Endothelial cell (in vitro differentiated cells): ENCODE results near the gene SRBD1. TPM values are rescaled to one million over a fixed set of nuclear protein-coding genes. Genes with fewer than 3 reads are reported as not detected.

Experiments
- DNase-seq: peaks from one replicate; pipeline ENCODE4 v3.0.0; 2021; ENCODE audit warnings: low spot score
- H3K27ac Mint-ChIP-seq: one replicate; pipeline ENCODE4 v1.8.0; 2021; ENCODE audit warnings: mixed read lengths, inconsistent platforms; ENCODE audit not compliant: unreplicated experiment
- H3K27me3 Mint-ChIP-seq: one replicate; pipeline ENCODE4 v1.8.0; 2021; ENCODE audit warnings: mild to moderate bottlenecking, moderate library complexity, mixed read lengths, inconsistent platforms; ENCODE audit not compliant: unreplicated experiment
- H3K36me3 Mint-ChIP-seq: one replicate; pipeline ENCODE4 v1.8.0; 2021; ENCODE audit warnings: mild to moderate bottlenecking, low read depth, mixed read lengths, inconsistent platforms; ENCODE audit not compliant: unreplicated experiment
- H3K4me1 Mint-ChIP-seq: one replicate; pipeline ENCODE4 v1.8.0; 2021; ENCODE audit warnings: mild to moderate bottlenecking, mixed read lengths, inconsistent platforms; ENCODE audit not compliant: unreplicated experiment
- H3K4me3 Mint-ChIP-seq: one replicate; pipeline ENCODE4 v1.8.0; 2021; ENCODE audit warnings: mild to moderate bottlenecking, mixed read lengths, inconsistent platforms; ENCODE audit not compliant: unreplicated experiment
- H3K9me3 Mint-ChIP-seq: one replicate; pipeline ENCODE4 v1.8.0; 2021; ENCODE audit warnings: mixed read lengths, inconsistent platforms; ENCODE audit not compliant: unreplicated experiment
- total RNA-seq: library from RNA; stranded (reverse); fragmentation: NEBNext Ultra II Directional; extraction: Animal tissue kit (Norgen Biotek cat#: 25700); gene quantifications from one replicate; pipeline ENCODE4 v1.2.1, GENCODE V29; 2021; ENCODE audit not compliant: unreplicated experiment
- TF ChIP-seq, protein P1 (sequence below): fragments of 200-600 bp; sonication (generic); IDR thresholded peaks from one replicate; pipeline ENCODE4 v1.5.0; 2021; ENCODE audit warnings: antibody characterized with exemption; ENCODE audit not compliant: unreplicated experiment

The SRBD1 gene
- total RNA-seq, 1 donor from 2014 or later = 18.2 TPM

DNA sequence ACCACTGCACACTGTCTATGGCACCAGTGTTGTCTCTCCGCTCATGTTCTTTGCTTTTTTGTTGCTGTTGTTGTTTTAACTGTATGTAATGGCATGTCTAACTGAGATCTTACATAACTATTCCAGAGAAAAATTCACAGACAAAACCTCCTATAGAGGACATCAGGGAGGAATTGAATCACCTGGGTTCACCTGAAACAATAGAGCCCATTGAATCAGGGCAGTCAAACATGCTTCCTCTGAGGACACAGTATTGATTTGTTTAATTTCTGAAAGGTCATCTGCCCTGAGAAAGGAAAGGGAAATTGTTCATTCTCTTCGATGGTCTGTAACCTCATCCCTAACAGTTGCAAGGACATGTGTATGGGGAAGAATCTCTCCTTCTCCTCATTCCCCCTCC is 237.5 kb downstream of the SRBD1 start:
- DNase-seq = no peak
- H3K27ac Mint-ChIP-seq = no peak overlapping the region
- H3K36me3 Mint-ChIP-seq = no peaks in the 10 kb centered on the region
- H3K4me1 Mint-ChIP-seq = peaks cover 11% of the 10 kb centered on the region
- H3K4me3 Mint-ChIP-seq = no peak overlapping the region
- H3K27me3 Mint-ChIP-seq = no peaks in the 10 kb centered on the region
- TF ChIP-seq, protein P1, sequence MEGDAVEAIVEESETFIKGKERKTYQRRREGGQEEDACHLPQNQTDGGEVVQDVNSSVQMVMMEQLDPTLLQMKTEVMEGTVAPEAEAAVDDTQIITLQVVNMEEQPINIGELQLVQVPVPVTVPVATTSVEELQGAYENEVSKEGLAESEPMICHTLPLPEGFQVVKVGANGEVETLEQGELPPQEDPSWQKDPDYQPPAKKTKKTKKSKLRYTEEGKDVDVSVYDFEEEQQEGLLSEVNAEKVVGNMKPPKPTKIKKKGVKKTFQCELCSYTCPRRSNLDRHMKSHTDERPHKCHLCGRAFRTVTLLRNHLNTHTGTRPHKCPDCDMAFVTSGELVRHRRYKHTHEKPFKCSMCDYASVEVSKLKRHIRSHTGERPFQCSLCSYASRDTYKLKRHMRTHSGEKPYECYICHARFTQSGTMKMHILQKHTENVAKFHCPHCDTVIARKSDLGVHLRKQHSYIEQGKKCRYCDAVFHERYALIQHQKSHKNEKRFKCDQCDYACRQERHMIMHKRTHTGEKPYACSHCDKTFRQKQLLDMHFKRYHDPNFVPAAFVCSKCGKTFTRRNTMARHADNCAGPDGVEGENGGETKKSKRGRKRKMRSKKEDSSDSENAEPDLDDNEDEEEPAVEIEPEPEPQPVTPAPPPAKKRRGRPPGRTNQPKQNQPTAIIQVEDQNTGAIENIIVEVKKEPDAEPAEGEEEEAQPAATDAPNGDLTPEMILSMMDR = no peak
- no peaks in the 10 kb centered on the region for H3K9me3 Mint-ChIP-seq

GRCh38 chr2:45370369-45370768 is 240.7 kb downstream of the SRBD1 start:
- Mint-ChIP-seq H3K36me3 (no peaks in the 10 kb centered on the region), H3K4me3 (no peak overlapping the region), H3K9me3 (no peaks in the 10 kb centered on the region), H3K27ac (no peak overlapping the region), H3K27me3 (no peaks in the 10 kb centered on the region), H3K4me1 (peaks cover 11% of the 10 kb centered on the region)
- TF ChIP-seq, protein P1 = no peak
- no peak for DNase-seq

- Mint-ChIP-seq H3K9me3 (no peaks in the 10 kb centered on the region), H3K4me3 (no peak overlapping the region), H3K36me3 (no peaks in the 10 kb centered on the region), H3K27ac (no peak overlapping the region), H3K27me3 (no peaks in the 10 kb centered on the region), H3K4me1 (peaks cover 6% of the 10 kb centered on the region)
- no peak for DNase-seq
- TF ChIP-seq, protein P1 = no peak
Measured at GRCh38 chr2:45368792-45369191, 242.3 kb downstream of the SRBD1 start.

- no peaks in the 10 kb centered on the region for H3K36me3 Mint-ChIP-seq
- H3K4me1 Mint-ChIP-seq = no peaks in the 10 kb centered on the region
- TF ChIP-seq, protein P1 = no peak
- peaks cover 5% of the 10 kb centered on the region for H3K27me3 Mint-ChIP-seq
- H3K27ac Mint-ChIP-seq = no peak overlapping the region
- no peak overlapping the region for H3K4me3 Mint-ChIP-seq
- H3K9me3 Mint-ChIP-seq = no peaks in the 10 kb centered on the region
- DNase-seq = no peak
Measured at GRCh38 chr2:45361666-45362065, 249.4 kb downstream of the SRBD1 start.

GRCh38 chr2:45354776-45355175 is 256.3 kb downstream of the SRBD1 start:
- peaks cover 5% of the 10 kb centered on the region for H3K27me3 Mint-ChIP-seq
- H3K4me1 Mint-ChIP-seq = no peaks in the 10 kb centered on the region
- no peak for DNase-seq
- H3K36me3 Mint-ChIP-seq = no peaks in the 10 kb centered on the region
- no peaks in the 10 kb centered on the region for H3K9me3 Mint-ChIP-seq
- TF ChIP-seq, protein P1 = no peak
- no peak overlapping the region for H3K27ac Mint-ChIP-seq
- no peak overlapping the region for H3K4me3 Mint-ChIP-seq
